NAMALWA (cell line): ENCODE results near the gene MARCHF6.
"Not testable (repeated sequence)": the region's sequence is repeated elsewhere in the genome, so short reads cannot be mapped to it uniquely, and the experiment has no call there.

ENCODE experiments used
- DNase-seq: peaks from one replicate; pipeline ENCODE4 v3.0.0-alpha.2; 2015; ENCODE audit warnings: low spot score

The MARCHF6 gene

GRCh38 chr5:10353241-10354047 lies at the start of gene MARCHF6:
Gene MARCHF6 (plus strand): TSS chr5:10353695. CDS start chr5:10353899, 204 bp downstream.
- DNase-seq = peak; percentile 96

- DNase-seq = no peak
Observed at GRCh38 chr5:10303699-10304170, 49.8 kb upstream of the MARCHF6 start.

DNA sequence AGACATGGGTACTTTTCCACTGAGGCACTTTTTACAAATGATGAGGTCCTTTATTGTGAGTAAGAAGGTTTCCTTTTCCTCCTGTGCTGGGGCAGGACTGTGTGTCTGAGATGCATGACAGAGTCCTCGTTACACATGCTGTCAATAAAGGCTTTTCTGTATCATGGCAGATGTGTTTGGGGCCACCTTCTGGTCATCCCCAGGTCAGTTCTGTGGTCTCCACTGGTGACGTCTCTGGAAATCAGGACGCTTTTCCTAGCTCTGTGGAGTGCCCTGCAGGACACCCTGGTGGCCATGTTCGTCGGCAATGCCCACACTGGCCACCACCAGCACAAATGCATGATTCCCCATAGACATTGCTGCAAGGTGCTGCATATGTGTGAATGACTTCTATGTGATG lies 48.6 kb upstream of the MARCHF6 start:
- no peak for DNase-seq

GRCh38 chr5:10306114-10306513 lies 47.4 kb upstream of the MARCHF6 start:
- DNase-seq = no peak

DNA sequence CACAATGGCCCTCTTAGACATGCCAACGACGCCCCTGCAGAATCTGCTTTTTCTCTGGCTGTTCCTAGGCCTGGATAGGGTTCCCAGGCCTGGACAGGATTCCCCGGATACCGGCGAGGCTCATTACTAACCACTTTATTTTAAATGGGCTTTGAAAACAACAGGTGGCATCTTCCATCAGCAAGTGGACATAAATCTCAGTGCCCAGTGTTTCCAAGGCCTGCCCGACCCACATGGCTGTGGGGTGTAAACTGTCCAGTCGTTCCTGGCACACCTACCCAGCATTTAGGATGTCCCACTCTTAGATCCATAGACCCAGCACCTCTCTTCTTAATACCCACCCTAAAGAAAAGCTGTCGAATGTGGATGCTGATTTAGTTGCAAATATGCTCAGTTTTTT lies 46.7 kb upstream of the MARCHF6 start:
- no peak for DNase-seq

DNA sequence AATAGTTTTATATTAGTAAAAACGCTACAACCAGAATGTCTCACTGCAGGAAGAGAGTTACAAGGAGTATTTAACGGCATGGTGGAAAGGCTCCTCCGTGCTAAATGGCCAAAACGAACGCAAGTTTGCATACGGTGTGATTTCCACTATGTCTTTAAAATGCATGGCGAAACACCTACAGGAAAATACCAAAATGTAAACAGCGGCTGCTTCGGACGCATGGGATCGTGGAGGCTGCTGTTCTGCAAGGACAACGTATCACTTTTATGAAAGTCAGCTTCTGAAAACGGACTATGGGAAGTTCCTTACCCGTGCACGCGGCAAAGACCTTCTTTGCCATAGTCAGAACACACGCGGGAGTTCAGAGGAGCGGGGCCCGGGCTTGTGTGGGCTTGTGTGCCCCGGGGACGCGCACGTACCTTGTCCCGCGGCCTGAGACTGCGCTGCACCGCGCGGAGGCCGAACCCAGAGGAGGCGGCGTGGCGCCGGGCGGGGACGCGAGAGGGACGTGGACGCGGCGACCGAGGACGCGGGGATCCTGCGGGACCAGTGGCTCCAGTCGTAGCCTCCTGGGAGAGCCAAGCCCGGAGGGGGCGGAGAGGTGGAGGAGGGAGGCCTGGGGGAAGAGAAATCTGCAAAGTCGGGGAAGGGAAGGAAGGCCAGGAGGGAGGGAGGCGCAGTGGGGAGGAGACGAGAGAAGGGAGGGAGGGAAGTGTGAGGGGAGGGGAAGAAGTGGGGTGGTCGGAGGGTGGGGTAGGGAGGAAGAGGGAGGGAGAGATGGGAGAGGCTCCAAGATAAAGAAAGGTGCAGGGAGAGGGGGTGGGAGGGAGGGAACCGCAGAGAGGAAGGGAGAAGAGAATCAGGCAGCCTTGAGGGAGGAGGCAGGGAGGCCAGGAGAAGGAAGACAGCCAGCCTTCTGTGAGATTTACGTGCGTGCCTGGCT lies 46.0 kb upstream of the MARCHF6 start, which contains the start of gene CMBL:
Gene CMBL, minus strand, starts transcription at position 697 of the 943 bp plus-strand sequence. CDS start 17,140 bp downstream, outside the sequence.
- no peak for DNase-seq

DNA sequence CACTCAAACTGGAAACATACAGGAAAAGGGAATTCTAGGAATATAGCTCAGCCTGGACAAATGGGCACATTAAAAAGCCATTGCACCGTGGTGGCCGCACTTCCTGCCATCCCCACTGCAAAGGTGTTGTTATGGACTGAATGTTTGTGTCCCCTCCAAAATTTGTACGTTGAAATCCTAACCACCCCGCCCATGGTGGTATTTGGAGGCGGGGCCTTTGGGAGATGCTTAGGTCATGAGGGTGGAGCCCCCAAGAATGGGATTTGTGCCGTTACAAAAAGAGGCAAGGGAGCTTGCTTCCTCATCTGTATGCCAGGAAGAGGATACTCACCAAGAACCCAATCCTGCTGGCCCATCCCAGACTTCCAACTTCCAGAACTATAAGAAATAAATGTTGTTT lies 44.7 kb upstream of the MARCHF6 start:
- no peak for DNase-seq

DNA sequence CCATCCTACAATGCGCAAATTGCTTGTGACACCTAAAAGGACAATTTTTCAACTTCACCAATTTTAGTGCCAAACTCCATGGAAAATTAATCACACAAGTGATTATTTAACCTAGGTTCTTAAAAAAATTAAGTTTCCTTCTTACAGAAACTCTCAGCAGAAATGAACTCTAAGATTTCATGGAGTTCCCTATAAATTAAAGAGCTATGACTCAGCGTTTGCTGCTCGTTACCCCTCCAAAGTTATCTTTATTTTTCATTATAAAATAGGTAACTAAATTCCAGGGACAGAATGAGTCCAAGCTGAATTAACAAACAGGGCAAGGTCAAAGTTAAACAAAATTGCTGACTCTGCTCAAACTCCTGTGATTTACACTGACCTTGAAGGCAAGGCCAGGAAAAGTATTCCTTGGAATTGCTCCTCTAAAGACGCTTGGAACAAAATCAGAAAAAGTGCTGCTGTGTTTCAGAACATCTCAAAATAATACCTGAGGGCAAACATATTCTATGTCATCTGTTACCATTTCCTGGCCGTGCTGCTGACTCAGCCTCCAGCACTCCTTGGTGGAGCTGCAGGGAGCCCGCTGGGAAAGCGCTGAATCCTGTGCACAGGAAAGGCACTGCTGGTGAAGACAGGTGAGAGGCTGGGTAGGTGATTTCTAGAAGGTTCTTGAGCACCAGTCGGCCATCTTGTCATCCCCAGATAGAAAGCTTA lies 43.3 kb upstream of the MARCHF6 start:
- no peak for DNase-seq

GRCh38 chr5:10310835-10311570 lies 42.5 kb upstream of the MARCHF6 start:
- not testable (repeated sequence) for DNase-seq

- DNase-seq = no peak
Observed at GRCh38 chr5:10311595-10312425, 41.7 kb upstream of the MARCHF6 start.

DNA sequence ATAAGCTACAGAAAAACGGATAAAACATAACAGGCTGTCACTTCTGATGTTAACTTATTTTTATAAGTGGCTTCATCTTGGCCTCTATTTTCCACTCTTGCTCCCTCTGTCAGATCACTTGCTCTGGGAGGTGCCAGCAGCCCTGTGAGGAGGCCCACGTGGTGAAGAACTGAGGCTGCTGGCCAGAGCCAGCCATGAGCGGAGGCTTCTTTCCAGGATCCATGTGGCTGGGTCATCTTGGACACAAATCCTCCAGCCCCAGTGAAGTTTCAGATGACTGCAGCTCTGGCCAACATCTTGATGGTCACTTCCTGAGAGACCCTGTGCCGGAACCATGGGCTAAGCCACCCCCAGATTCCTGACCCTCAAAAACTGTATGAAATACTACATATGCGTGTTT lies 38.3 kb upstream of the MARCHF6 start:
- no peak for DNase-seq

- DNase-seq = no peak
Observed at GRCh38 chr5:10315824-10316509, 37.5 kb upstream of the MARCHF6 start.

DNA sequence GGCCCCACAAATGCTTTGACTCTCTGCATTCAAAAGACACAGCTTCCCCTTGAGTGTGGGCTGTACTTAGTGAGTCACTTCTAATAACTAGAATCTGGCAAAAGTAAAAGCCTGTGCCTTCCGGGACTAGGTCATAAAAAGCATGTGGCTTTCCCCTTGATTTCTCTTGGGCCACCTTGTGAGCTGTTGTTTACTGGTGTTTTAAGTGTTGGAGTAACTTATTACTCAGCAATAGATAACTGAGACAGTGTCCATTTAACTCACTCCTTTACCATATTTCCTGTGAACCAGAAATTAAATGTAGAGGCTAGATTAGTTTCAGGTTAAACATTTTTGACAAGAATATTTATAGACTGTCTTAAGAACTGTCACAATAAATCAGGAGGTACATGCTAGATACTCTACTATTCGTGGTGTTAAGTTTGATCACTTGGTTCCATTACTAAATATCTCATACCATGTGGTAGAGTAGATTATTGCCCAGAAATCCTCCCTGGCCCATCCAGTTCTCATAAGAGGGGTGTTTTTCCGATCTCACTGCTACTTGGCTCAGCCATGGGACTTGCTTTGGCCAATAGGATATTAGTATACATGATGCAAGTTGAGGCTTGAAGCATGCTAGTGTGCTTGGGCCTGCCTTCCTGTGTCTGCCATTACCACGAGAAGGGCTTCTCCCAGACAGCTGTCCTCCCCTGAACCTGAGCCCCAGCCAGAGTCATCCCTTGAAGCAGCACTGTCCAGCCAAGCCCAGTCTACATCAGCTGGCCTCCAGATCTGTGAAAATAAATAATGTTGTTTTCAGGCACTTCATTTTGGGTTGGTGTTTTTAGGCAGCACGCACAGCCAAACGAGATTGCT lies 35.4 kb upstream of the MARCHF6 start:
- no peak for DNase-seq

- no peak for DNase-seq
Observed at GRCh38 chr5:10319202-10319851, 34.2 kb upstream of the MARCHF6 start.

DNA sequence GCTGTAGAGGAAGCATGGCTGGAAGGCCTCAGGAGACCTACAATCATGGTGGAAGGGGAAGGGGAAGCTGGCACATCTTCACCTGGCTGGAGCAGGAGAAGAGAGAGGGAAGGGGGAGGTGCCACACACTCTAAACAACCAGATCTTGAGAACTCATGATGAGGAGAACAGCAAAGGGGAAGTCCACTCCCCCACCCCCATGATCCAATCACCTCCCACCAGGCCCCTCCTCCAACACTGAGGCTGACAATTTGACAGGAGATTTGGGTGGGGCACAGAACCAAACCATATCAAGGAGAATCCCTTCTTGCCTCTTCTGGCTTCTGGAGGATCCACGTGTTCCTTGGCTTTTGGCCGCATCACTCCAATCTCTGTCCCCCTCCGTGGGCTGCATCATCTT lies 32.7 kb upstream of the MARCHF6 start:
- DNase-seq = no peak

DNA sequence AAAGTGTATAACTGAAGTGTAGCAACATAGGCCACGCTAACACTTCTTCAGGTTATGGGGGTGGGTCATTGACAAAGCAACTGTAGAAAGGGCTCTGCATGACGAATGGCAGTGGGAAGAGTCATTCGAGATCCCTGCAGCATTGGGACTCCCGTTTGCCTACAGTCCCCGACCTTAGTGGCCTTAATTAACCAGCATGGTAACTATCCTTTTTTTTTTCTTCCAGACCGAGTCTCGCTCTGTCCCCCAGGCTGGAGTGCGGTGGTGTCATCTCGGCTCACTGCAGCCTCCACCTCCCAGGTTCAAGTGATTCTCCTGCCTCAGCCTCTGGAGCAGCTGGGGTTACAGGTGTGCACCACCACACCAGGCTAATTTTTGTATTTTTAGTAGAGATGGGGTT lies 31.6 kb upstream of the MARCHF6 start:
- DNase-seq = no peak

- no peak for DNase-seq
Observed at GRCh38 chr5:10323588-10324488, 29.7 kb upstream of the MARCHF6 start.
